ENCODE measurements around the gene ASF1A. TPM values are rescaled to one million over a fixed set of nuclear protein-coding genes. Genes with fewer than 3 reads are reported as not detected.

The ASF1A gene
- total and polyA plus RNA-seq, 2 of the 13 experiments (the other 11 are each of a cell fraction or from before 2014, with no cell fraction given): 14.5 to 49.9 TPM

DNA sequence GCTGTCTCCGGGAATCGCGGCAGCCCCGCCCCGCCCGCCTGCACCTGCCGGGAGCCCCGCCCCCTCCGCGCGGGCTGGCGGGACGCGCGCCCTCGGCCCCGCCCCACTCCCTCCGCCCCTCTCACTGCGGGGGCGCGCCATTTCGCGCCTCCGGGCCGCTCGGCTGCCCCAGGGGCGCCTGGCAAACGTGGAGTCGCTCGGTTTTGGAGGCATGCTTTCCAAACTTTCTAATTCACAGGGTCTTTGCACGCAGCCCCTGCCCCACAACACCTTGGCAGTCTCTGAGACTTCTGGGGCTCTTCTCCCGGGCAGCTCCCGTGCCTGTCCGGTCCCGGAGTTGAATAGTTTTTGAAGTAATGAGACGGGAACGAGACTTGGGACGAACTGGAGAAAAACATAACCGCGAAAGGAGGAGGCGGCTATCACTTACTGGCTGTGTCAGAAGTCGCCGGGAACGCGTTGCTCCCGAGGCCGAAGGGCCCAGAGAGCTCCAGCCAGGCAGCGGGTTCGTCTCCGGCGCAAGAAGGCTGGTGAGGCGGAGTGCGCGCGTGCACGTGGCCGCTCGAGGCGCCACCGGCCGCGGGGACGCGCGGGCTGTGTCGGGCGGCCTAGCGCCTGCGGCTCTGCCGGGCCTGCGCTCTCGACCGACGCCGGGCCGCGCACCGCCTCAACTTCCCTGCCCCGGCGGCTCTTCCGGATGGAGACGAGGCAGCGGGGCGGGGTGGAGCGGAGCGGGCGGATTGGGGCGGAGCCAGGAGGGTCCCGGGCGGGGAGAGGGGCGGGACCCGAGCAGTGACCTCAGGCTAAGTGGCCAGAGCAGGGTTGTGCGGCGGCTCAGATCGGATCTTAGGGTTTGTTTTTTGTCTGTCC, 40.7 kb downstream of the ASF1A start, which contains the start of gene MCM9 (continued):
- TF ChIP-seq ZNF567 (CRISPR knock-in tag; IDR thresholded peaks at IDR 0.05; ENCODE audit: borderline replicate concordance) (0 out of 2 replicates have a peak, but pooled peaks have one; percentile 54), HNRNPUL1 (IDR thresholded peaks at IDR 0.05; ENCODE audit: low read depth, low read length) (no peak), POLR2AphosphoS5 (IDR thresholded peaks at IDR 0.05; ENCODE audit: low read depth, low read length) (peak; percentile 84), MEIS2 (CRISPR knock-in tag; IDR thresholded peaks at IDR 0.05) (0 out of 2 replicates have a peak, but pooled peaks have one; percentile 46), ZBTB8A (CRISPR knock-in tag; IDR thresholded peaks at IDR 0.05; ENCODE audit: borderline replicate concordance, low read depth) (0 out of 2 replicates have a peak, but pooled peaks have one; percentile 40), DR1 (CRISPR knock-in tag; IDR thresholded peaks at IDR 0.05) (peak; percentile 21; the same call in 1 of the 2 replicates), ZNF121 (CRISPR knock-in tag; IDR thresholded peaks at IDR 0.05) (peak; percentile 9; the same call in 1 of the 2 replicates), XRCC5 (optimal IDR thresholded peaks at IDR 0.05; ENCODE audit: low read length) (peak; percentile 52), TARDBP (CRISPR knock-in tag; IDR thresholded peaks at IDR 0.05) (peak; percentile 35; the same call in 1 of the 2 replicates), RARA (CRISPR knock-in tag; IDR thresholded peaks at IDR 0.05) (no peak; the same call in none of the 2 replicates), REL (CRISPR knock-in tag; conservative IDR thresholded peaks at IDR 0.05) (no peak), MIXL1 (CRISPR knock-in tag; IDR thresholded peaks at IDR 0.05) (peak; percentile 18; the same call in 1 of the 2 replicates), TMF1 (CRISPR knock-in tag; IDR thresholded peaks at IDR 0.05; ENCODE audit: low read depth) (peak; percentile 93), DNMT1 (CRISPR knock-in tag; IDR thresholded peaks at IDR 0.05) (peak; percentile 85), GTF3A (CRISPR knock-in tag; conservative IDR thresholded peaks at IDR 0.05) (0 out of 2 replicates have a peak, but pooled peaks have one; percentile 32)
- TF ChIP-seq, protein P1, sequence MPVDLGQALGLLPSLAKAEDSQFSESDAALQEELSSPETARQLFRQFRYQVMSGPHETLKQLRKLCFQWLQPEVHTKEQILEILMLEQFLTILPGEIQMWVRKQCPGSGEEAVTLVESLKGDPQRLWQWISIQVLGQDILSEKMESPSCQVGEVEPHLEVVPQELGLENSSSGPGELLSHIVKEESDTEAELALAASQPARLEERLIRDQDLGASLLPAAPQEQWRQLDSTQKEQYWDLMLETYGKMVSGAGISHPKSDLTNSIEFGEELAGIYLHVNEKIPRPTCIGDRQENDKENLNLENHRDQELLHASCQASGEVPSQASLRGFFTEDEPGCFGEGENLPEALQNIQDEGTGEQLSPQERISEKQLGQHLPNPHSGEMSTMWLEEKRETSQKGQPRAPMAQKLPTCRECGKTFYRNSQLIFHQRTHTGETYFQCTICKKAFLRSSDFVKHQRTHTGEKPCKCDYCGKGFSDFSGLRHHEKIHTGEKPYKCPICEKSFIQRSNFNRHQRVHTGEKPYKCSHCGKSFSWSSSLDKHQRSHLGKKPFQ (CRISPR knock-in tag; IDR thresholded peaks at IDR 0.05; ENCODE audit: insufficient replicate concordance): peak; percentile 83
- TF ChIP-seq, protein P2, sequence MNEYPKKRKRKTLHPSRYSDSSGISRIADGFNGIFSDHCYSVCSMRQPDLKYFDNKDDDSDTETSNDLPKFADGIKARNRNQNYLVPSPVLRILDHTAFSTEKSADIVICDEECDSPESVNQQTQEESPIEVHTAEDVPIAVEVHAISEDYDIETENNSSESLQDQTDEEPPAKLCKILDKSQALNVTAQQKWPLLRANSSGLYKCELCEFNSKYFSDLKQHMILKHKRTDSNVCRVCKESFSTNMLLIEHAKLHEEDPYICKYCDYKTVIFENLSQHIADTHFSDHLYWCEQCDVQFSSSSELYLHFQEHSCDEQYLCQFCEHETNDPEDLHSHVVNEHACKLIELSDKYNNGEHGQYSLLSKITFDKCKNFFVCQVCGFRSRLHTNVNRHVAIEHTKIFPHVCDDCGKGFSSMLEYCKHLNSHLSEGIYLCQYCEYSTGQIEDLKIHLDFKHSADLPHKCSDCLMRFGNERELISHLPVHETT (CRISPR knock-in tag; conservative IDR thresholded peaks at IDR 0.05): no peak; the same call in none of the 2 replicates
- TF ChIP-seq, protein P3, sequence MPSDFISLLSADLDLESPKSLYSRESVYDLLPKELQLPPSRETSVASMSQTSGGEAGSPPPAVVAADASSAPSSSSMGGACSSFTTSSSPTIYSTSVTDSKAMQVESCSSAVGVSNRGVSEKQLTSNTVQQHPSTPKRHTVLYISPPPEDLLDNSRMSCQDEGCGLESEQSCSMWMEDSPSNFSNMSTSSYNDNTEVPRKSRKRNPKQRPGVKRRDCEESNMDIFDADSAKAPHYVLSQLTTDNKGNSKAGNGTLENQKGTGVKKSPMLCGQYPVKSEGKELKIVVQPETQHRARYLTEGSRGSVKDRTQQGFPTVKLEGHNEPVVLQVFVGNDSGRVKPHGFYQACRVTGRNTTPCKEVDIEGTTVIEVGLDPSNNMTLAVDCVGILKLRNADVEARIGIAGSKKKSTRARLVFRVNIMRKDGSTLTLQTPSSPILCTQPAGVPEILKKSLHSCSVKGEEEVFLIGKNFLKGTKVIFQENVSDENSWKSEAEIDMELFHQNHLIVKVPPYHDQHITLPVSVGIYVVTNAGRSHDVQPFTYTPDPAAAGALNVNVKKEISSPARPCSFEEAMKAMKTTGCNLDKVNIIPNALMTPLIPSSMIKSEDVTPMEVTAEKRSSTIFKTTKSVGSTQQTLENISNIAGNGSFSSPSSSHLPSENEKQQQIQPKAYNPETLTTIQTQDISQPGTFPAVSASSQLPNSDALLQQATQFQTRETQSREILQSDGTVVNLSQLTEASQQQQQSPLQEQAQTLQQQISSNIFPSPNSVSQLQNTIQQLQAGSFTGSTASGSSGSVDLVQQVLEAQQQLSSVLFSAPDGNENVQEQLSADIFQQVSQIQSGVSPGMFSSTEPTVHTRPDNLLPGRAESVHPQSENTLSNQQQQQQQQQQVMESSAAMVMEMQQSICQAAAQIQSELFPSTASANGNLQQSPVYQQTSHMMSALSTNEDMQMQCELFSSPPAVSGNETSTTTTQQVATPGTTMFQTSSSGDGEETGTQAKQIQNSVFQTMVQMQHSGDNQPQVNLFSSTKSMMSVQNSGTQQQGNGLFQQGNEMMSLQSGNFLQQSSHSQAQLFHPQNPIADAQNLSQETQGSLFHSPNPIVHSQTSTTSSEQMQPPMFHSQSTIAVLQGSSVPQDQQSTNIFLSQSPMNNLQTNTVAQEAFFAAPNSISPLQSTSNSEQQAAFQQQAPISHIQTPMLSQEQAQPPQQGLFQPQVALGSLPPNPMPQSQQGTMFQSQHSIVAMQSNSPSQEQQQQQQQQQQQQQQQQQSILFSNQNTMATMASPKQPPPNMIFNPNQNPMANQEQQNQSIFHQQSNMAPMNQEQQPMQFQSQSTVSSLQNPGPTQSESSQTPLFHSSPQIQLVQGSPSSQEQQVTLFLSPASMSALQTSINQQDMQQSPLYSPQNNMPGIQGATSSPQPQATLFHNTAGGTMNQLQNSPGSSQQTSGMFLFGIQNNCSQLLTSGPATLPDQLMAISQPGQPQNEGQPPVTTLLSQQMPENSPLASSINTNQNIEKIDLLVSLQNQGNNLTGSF (CRISPR knock-in tag; IDR thresholded peaks at IDR 0.05): 0 out of 2 replicates have a peak, but pooled peaks have one; percentile 57
- TF ChIP-seq, protein P4, sequence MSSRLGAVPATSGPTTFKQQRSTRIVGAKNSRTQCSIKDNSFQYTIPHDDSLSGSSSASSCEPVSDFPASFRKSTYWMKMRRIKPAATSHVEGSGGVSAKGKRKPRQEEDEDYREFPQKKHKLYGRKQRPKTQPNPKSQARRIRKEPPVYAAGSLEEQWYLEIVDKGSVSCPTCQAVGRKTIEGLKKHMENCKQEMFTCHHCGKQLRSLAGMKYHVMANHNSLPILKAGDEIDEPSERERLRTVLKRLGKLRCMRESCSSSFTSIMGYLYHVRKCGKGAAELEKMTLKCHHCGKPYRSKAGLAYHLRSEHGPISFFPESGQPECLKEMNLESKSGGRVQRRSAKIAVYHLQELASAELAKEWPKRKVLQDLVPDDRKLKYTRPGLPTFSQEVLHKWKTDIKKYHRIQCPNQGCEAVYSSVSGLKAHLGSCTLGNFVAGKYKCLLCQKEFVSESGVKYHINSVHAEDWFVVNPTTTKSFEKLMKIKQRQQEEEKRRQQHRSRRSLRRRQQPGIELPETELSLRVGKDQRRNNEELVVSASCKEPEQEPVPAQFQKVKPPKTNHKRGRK (CRISPR knock-in tag; IDR thresholded peaks at IDR 0.05): no peak
